GM18499 (cell line): ENCODE data around the gene NUP58.
A peak's percentile ranks its signal among the peaks of the same experiment; 100 is the strongest.
"Not testable (repeated sequence)": the region's sequence is repeated elsewhere in the genome, so short reads cannot be mapped to it uniquely, and the experiment has no call there.

Experiments used
- ATAC-seq: cut with Tn5 transposase; IDR thresholded peaks from one replicate; pipeline ENCODE4 v1.9.1; 2021; ENCODE audit warnings: moderate number of reproducible peaks; ENCODE audit not compliant: insufficient read depth, unreplicated experiment

NUP58 gene

DNA sequence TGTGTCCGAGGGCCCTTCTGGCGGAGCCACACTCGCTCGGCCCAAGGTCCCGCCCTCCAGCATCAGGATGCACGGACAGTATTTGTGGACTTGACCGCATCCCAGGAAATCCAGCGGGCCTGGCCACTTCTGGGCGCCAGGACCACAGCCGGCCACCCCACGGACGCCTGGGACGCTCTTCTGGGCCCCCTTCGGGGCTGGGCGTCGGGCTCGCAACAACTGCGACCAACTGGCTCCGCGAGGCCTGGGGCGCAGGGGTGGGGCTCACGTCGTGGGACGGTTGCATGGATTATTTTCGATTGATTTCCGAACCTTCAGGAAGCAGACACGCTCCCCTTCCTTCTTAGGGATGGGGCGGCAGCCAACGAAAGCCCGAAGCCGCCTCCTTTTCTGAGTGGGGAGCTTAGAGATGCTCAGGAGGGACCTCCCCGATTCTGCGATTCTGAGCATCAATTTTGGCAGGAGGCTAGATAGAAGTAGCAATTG is 521 bp upstream of the NUP58 start:
- ATAC-seq, result peak; percentile 4

DNA sequence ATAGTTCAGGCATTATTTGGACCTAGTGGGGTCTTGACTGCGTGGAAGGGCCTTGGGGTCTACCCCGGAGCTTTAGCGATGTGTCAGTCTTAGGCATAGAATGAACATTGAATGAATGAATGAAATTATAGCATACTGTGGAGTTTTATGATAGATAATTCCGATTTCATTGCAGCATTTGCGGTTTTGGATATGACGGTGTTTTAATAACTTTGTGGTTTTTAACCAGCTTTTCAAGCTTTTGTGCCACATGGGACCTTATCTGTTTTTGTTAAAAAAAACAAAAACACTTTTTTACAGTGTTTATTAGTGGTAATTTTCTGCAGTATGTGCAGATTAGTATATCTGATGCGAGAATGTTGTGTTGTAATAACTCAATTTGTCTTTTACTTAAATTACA is 696 bp downstream of the NUP58 start:
- ATAC-seq, result no peak

DNA sequence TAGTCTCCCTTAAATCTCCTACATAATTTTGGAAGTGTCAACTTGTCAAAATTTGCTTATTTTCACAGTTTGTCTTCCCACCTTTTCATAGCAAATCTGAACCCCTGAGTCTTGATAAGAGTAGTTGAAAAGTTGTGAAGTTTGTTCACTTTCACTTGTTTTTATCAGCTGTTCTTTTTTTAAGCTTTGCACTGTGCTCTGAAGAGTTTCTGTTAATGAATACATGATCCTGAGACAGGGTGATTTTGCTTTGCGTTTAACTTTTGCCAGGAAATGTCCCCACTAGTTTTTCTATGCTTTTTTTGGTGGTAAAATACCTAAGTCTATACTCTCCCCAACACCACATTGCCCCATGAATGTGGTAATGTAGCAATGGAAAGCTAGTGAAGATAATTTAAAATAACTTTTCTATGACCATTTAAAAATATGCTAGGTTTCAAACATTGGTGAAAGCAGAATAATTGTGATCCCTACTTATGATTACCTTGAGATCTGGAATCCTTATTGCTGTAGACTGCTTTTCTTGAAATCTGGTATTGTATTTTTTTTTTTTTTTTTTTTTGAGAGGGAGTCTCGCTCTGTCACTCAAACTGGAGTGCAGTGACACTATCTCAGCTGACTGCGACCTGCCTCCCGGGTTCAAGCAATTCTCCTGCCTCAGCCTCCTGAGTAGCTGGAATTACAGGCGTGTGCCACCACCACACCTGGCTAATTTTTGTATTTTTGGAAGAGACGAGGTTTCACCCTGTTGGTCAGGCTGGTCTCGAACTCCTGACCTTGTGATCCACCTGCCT is 5.4 kb downstream of the NUP58 start:
- ATAC-seq, result no peak

DNA sequence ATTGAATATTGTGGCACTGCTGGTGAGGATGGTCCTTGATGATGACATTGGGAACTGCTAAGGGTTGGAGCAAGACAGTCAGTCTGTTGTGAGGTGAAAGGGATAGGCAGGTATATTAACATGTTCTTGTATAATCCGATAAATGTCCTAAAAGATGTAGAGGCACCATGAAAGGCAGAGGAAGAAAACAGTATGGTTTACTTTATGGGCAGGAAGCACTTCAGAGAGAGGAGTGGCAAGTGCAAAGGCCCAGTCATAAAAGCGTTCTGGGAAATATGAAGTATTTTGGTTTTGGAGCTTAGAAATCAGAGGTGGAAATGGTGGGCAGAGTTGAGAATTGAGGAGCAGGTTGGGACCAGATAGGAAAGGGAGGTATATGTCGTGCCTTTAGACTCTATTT is 9.5 kb downstream of the NUP58 start:
- no peak for ATAC-seq

DNA sequence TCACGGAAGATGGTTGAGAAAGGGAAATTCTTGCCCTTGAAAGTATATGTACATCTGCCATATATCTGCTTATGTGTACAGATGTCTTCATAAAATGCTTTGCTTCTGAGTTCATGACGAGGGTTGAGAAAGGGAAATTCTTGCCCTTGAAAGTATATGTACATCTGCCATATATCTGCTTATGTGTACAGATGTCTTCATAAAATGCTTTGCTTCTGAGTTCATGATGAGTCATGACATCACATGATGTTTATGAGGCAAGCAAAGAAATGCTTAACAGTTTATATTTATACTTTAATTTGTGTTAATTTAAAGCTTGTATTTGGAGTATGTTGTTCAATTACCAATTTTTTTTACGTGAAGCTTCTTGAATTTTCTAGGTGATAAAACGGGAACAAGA is 17.5 kb downstream of the NUP58 start:
- not testable (repeated sequence) for ATAC-seq

DNA sequence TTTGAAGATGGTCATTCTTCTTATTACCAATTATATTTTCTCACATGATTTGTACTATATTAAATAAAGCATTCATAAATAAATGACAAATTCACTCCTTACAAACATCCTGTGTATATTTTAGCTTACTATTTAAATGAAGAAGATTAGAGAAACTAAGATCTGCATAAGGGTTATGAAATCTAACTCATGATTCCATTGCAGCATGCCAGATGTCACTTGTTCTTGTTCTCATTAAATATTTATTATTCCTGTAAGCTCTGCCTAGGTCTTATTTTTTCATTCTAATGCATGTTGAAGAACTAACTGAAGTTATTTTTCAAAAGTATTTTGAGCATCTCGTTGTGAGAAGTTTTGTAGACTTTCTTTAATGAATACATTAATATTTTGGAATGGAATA is 18.3 kb downstream of the NUP58 start:
- no peak for ATAC-seq

DNA sequence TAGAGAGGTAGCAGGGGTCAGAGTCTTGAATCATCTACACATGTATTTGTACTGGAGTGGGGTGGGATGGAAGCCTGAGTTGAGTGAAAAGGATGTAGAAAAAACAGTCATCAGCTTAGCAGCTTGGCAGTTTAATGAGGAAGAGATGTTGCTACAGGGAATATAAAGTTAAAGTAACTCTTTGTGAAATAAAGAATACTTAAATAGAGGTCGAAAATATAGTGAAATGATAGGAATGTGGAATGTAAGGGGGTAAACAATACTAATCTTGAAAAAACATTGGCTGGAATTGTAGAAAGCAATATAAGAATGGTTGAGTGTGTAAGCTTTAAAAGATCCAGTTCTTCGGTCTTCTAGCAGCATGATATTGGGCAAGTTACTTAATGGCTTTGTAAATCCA is 22.7 kb downstream of the NUP58 start:
- no peak for ATAC-seq

DNA sequence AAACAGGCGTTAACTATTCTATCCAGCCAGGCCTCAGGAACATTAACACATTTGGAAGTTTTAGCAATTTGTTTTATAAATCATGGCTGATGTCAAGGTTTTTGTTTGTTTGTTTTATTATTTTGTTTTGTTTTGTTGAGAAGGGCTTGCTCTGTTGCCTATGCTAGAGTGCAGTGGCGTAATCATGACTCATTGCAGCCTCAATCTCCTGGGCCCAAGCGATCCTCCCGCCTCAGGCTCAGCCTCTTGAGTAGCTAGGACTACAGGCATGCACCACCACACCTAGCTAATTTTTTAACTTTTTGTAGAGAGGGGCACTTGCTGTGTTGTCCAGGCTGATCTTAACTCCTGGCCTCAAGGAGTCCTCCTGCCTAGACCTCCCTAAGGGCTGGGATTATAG is 28.3 kb downstream of the NUP58 start:
- ATAC-seq, result no peak

DNA sequence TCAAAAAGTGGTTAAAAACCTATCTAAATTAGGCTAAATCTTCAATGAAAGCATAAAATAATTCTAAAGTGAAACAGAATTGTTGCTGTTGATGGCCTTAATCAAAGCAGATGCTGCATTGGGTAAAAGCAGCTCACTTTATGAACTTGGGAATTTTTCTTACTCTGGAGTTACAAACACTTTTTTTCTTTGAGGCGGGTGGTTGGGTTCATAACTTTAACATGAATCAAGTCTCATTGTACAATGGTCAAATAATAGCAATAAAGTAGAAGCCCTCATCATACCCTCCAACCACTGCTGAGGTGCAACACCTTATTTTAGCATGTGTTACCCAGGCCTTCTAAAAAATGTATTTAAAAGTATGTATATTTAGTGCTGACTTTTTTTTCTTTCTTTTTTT is 29.1 kb downstream of the NUP58 start:
- ATAC-seq, result no peak

DNA sequence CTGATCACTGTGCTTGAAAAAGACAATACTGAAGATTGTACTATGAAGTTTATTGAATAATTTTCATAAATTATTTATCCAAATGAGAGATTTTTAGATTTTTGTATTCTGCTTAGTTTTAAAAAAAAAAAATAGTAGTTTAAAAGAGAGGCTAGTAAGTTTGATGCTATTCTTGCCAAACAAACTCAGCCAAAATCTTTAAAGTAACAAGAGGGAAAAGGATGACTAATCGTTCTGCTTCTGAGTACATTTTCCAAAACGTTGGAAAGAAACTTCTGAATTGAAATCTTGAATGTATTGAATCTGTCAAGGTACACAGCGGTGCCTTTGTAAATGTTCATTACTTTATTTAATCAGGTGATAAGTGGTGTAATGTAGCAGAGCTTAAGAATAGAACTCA is 34.4 kb downstream of the NUP58 start:
- no peak for ATAC-seq

DNA sequence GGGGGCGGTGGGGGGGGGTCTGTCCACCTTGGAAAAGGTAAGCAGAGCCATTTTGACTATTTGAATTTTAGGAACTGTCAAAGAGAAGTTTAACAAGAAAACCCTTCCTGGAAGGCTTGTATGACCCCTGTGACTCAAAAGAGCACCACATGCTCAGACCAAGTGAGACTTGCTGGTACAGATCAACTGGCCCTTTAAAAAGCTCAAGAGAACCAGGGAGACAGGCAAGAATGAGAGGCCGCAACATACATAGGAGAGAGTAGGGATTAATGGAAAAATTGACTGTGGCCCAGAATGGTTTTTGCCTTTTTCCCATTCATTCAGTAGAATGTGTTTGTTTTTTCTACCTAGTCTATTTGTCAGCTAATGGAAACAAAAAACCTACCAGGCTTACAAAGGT is 44.2 kb downstream of the NUP58 start:
- no peak for ATAC-seq

DNA sequence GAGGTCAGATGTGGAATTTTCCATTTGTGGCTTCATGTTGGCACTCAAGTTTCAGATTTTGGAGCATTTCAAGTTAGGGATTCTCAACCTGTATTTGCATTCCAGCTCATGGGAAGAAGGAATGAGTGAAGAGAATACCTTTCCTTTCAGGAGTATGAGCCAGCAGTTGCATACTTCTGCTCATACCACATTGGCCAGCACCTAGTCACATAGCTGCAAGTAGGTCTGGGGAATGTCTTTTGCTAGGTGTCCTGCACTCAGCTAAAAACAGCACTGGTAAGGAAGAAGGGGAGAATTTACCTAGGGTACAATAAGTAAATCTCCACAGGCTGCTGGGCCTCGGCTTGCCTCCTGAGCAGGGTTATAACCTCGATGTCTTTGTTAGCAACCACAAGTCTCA is 45.7 kb downstream of the NUP58 start:
- ATAC-seq, result no peak

DNA sequence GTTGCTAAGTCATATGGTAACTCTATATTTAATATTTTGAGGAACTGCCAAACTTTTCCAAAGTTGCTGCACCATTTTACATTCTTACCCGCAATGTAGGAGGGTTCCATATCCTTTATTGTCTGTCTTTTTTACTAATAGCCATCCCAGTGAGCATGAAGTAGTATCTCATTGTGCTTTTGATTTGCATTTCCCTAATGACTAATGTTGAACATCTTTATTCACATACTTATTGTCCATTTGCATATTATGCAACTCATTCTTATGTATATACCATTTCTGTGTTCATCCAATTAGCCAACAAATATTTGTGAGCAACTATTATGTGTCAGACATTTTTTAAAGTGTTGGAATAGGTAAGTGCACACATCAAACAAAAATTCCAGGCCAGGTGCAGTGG is 50.0 kb downstream of the NUP58 start:
- no peak for ATAC-seq

DNA sequence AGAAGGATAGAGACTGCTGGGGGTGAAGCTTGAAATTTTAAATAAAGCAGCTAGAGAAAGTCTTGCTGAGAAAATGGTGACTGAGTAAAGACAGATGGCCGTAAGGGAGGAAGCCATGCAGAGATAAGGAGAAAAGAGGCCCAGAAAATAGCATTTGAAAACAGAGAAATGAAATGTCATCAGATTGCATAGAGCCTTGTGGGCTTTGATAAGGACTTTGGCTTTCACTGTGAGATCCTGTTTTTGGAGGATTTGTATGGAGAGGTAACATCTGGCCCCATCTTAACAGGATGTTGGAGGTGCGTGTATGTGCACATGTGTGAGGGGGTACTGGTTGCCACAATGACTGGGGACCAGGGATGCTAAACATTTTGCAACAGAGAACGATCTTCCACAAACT is 50.8 kb downstream of the NUP58 start:
- no peak for ATAC-seq

DNA sequence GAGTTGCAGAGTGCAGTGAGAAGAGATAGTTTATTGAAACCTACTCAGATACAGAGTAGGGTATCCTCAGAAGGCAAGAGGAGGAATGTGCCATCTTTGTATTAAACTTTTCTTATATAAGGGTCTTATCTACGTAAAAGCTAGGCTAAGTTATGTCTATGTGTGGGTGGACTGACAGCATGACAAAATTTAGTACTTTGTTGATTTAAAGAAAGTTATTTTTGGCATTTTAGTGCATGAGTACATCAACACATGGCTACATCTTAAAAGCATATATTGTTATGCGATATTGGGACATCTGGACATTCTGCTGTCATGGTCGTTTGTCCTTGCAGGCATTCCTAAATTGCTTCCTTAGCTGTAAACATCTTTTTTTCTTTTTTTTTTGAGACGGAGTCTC is 51.4 kb downstream of the NUP58 start:
- ATAC-seq, result no peak

DNA sequence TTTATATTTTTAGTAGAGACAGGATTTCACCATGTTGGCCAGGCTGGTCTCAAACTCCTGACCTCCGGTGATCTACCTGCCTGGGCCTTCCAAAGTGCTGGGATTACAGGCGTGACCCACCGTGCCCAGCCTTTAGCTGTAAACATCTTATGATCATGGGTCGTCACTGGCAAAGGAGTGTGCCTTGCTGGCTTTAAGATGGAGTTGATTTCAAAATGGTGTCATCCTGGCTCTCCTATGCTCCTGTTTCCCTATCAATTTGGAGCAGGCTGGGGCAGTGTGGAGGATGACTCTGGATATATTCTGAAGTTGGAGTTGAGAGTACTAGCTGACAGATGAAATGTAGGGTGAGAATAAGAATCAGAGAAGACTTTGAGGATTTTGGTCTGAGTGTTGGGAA is 51.9 kb downstream of the NUP58 start:
- ATAC-seq, result no peak

DNA sequence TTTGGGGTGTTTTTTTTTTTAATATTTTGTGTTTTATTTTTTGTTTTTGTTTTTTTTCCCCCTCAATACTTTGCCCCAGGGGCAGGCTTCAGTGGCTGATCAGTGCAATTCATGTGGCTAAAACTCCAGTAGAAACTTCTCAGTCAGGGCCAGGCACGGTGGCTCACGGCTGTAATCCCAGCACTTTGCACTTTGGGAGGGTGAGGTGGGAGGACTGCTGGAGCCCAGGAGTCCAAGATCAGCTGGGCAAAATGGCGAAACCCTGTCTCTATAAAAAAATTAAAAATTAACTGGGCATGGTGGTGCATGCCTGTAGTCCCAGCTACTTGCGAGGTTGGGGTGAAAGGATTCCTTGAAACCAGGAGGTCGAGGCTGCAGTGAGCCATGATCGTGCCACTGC is 53.0 kb downstream of the NUP58 start:
- no peak for ATAC-seq

DNA sequence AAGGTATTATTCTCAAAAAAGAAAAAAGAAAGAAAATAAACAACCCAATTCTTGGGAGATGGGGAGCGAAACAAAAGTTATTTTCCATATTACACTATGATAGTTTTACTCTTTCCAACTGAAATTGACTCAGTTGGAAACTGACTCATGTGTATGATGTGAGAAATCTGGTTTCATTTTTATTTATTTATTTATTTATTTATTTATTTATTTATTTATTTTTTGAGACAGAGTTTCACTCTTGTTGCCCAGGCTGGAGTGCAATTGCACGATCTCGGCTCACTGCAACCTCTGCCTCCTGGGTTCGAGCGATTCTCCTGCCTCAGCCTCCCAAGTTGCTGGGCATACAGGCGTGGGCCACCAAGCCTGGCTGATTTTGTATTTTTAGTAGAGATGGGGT is 59.0 kb downstream of the NUP58 start:
- not testable (repeated sequence) for ATAC-seq

DNA sequence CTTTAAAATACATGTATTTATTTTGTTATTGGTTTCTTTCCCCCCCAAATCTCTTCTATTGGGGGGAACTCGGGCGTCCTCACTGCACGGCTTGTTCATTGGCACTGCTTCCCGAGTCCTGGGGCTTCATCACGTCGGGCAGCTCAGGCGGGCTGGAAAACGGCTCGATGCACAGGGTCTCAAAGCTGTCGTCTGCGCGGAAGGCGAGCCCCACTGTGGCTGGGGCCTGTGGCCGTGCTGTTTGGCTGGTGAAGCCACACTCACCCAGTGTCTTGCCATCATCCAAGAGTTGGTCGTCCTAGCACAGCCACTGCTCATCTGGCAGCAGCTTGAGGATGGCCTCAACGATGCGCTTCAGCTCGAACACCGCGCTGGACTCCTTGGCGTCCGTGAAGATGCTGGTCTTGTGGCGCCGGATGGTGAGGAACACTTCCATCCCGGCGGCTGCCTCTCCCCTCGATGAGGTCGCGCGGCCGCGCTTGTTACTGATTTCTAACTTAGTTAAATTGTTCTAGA is 64.4 kb downstream of the NUP58 start:
- no peak for ATAC-seq

DNA sequence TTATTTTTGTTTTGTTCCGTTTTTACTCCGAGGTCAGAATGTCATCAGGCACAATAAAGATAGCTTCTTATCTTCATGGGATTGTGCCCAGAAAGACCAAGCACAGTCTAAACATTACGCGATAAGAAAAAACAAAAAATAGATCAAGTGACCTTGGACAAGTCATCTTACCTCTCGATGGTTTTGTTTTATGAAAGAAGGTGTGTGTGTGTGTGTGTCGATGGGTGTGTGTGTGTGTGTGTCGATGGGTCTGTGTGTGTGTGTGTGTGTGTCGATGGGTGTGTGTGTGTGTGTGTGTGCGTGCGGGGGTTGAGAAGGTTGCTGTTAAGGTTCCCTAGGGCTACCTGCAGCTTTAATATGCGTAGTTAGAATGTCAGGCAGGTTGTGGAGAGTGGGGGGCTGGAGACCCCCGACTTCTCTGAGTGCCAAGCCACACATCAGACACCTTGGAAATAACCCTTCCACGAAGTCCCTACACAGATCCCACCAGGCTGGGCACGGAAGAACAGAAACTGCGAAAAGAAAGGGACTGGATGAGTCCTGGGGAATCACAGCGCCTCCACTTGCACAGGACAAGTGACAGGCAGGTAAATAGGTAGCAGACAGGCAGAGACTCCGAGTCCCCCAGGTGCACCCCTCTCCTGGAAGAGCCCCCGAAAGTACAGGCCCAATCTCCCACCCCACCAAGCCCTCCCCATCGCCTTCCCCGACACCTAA is 69.9 kb downstream of the NUP58 start:
- no peak for ATAC-seq

DNA sequence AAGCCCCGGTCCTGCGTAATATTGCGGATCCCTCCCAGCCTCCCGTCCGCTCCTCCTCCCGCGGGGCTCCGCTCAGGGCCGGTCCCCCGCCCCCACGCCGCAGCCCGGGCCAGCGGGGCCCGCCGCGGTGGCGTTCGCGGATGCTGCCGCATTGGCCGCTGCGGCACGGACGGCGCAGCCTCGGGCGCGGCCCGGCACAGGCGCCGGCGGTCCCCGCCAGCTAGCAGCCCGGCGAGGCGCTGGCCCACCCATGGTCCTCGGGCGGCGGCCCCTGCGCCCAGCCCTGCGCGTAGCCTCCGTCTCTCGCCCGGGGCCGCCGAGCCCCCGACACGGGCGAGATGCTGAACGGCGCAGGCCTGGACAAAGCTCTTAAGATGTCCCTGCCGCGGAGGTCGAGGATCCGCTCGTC is 70.5 kb downstream of the NUP58 start, which contains the start of gene ATP8A2:
TSS of gene ATP8A2 (plus strand) at position 100 of the 409 bp plus-strand sequence. CDS start at position 339, 239 bp downstream.
- no peak for ATAC-seq
